ENCODE measurements around the gene PKP1.

- TF ChIP-seq GATA2 (IDR thresholded peaks at IDR 0.05; ENCODE audit: low read depth, low read length), result no peak
- TF ChIP-seq GATA3 (IDR thresholded peaks at IDR 0.05; ENCODE audit: low read depth, low read length), result no peak
Measured at GRCh38 chr1:201241736-201242135, 41.6 kb upstream of the PKP1 start.
